Measurements from ENCODE around the gene PRDM16.

PRDM16 gene

GRCh38 chr1:3429766-3430165 is 360.8 kb downstream of the PRDM16 start:
- no peak for DNase-seq

GRCh38 chr1:3430406-3430805 is 361.4 kb downstream of the PRDM16 start:
- DNase-seq: no peak

- no peak for DNase-seq
These were observed 361.8 kb downstream of the PRDM16 start for GRCh38 chr1:3430820-3431219.

GRCh38 chr1:3431266-3431665 is 362.3 kb downstream of the PRDM16 start:
- no peak for DNase-seq

DNA sequence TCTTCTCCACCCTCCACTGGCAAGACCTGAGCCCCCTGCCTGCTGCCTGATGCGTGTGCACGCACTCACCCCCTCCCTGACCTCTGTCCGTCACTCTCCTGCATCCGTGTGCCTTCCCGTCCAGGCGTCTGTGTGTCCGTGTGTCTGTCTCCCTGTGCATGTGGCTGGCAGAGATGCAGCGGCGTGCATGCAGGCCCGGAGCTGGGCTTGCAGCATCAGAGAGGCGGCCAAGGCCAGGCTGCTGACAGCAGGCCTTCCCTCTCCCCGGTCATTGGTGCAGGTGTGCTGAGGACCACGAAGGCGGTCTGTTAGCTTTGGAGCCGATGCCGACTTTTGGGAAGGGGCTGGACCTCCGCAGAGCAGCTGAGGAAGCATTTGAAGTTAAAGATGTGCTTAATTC is 362.7 kb downstream of the PRDM16 start:
- no peak for DNase-seq

- DNase-seq: no peak
These were observed 363.3 kb downstream of the PRDM16 start for GRCh38 chr1:3432306-3432705.

GRCh38 chr1:3433076-3433475 is 364.1 kb downstream of the PRDM16 start:
- no peak for DNase-seq

GRCh38 chr1:3433596-3434320 is 364.8 kb downstream of the PRDM16 start:
- DNase-seq: no peak

DNA sequence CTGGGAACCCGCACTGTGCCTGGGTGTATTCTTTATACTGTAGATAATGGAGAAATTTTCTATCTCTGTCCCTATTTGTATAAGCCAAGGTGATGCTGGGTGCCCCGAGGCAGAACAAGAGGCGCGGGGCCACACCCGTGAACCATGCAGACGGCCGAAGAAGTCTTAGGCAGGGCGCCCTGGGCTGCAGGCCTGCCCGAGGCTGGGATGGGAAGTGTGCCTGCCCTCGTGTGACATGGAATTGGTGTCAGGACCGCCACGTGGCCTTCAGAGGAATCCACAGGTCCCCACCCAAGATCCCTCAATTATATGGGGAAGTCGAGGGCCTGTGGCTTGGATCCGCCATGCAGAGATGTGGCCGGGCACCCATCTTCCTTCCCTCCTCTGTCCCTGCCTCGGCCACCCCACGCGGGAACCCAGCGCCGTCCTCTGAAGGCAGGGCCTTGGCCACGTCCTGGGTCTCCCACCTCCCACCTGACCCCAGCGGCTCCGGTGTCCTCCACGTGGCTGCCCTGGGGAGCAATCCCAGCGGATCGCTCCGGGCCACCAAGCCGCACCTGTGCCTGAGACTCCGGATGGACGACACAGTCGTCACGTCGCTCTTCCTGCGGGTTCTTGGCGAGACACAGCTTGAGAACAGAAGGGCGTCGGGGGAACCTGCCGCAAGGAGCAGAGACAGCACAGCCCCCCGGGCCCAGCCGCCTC is 365.6 kb downstream of the PRDM16 start:
- DNase-seq: no peak

GRCh38 chr1:3435666-3436065 is 366.7 kb downstream of the PRDM16 start:
- no peak for DNase-seq

- DNase-seq: no peak
These were observed 367.4 kb downstream of the PRDM16 start for GRCh38 chr1:3436451-3436850.

GRCh38 chr1:3436901-3437300 is 367.9 kb downstream of the PRDM16 start:
- DNase-seq: no peak

GRCh38 chr1:3438661-3439180 is 369.7 kb downstream of the PRDM16 start:
- DNase-seq: no peak

DNA sequence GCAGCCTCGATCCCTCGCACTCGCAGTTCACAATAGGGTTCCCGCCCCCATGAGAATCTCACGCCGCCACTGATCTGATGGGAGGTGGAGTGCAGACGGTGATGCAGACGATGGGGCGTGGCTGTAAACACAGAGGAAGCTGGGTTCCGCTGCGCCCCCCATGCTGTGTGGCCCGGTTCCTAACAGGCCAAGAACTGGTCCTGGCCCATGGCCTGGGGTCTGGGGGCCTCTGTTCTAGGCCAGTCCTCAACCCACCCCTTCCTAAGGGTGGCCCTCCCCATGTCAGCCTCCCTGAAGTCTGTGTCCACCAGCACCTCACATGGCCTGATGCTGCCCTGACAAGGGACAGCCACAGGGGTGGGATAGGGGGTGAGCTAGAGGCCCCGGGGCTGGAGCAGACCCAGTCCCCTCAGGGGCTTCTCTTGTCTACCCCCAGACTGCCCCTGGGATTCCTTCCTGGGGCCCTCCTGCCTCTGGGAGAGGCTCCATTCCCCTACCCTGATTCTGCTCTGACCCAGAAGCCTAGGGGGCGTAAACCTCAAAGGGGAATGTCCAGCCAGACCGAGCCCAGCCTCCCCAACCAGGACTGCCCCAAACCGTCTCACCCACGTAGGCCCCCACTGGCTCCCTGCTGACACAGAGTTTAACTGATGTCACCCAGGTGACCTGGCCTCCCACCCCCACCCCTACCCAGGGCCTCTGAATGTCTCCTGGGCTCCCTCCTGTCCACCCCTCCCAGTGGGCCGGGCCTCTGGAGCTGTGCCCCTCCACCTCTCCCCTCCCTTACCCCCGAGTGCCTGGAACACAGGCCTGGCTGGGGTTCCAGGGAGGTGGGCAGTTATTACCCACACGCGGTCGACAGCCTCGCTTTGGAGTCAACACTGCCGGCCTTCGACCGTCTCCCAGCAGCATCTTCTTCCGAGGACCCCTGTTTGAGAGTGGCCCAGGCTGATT is 370.6 kb downstream of the PRDM16 start:
- DNase-seq: no peak

DNA sequence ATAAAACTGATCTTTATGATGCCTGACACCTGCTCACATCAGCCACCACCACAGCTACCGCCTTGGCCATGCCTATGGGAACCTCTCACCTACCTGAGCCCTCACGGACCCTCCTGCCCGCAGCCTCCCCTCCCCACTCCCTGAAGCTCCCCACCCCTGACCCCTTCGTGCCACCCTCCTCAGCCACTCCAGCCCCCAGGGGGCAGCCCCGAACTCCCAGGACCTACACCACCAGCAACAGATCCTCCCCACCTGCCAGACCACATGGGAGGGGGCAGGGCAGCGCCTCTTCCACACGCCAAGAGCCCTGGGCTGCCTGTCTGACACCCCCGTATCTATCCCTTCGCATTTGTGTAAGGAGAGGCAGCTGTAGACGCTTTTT is 371.3 kb downstream of the PRDM16 start:
- DNase-seq: no peak

- no peak for DNase-seq
These were observed 371.9 kb downstream of the PRDM16 start for GRCh38 chr1:3440711-3441409.

- no peak for DNase-seq
These were observed 372.4 kb downstream of the PRDM16 start for GRCh38 chr1:3441410-3441847.

GRCh38 chr1:3441880-3442279 is 372.9 kb downstream of the PRDM16 start:
- DNase-seq: no peak

- DNase-seq: no peak
These were observed 373.3 kb downstream of the PRDM16 start for GRCh38 chr1:3442331-3442730.

GRCh38 chr1:3442901-3443300 is 373.9 kb downstream of the PRDM16 start:
- DNase-seq: no peak

- DNase-seq: no peak
These were observed 374.8 kb downstream of the PRDM16 start for GRCh38 chr1:3443807-3444206.

- no peak for DNase-seq
These were observed 375.3 kb downstream of the PRDM16 start for GRCh38 chr1:3444298-3444697.

DNA sequence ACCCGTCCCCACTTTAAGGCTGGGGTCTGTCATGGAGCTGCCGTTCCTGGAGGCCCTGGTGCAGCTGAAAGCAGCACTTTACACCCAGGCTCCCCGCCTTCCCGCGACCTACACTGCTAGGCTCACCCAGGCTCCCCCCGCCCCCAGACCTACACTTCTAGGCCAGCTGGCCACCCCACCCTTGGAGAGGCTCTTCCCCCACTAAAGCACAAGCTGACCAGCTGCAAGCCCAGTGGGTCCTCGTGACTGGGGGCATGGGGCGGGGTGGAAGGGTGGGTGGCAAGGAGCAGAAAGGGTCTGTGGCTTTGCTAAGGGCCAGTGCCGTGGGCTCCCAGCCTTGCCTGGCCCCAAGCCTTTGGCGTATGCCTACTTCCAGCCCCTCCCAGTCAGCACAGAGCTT is 375.7 kb downstream of the PRDM16 start:
- DNase-seq: no peak
